OCI-LY7 (cell line): ENCODE results near the gene DPT. TPM values are rescaled to one million over a fixed set of nuclear protein-coding genes. Genes with fewer than 3 reads are reported as not detected.

Source experiments
- BruUV-seq: library from RNA; stranded (reverse); fragments of 400-500 nt; replicated peaks from 2 replicates; lab custom pipeline; 2021; lab: Mats Ljungman, UMichigan
- CTCF ChIA-PET: fragments of 300-600 bp; sonication (Branson Sonifier 250); formaldehyde crosslinking; loops from one replicate; lab custom pipeline; 2022; ENCODE audit warnings: antibody characterized with exemption; ENCODE audit not compliant: unreplicated experiment; lab: Charles Lee
- POLR2A ChIA-PET: fragments of 300-600 bp; sonication (Branson Sonifier 250); formaldehyde crosslinking; loops from one replicate; lab custom pipeline; 2022; ENCODE audit warnings: antibody characterized with exemption; lab: Charles Lee
- DNase-seq: peaks from one replicate; pipeline ENCODE4 v3.0.0-alpha.2; 2015; ENCODE audit warnings: low spot score
- H2AFZ ChIP-seq: fragments of 200-600 bp; sonication (generic), shearing (Covaris generic); 2 replicates; pipeline ENCODE4 v1.6.1; 2014; ENCODE audit warnings: mild to moderate bottlenecking, antibody characterized with exemption, low read length, moderate library complexity
- H3K27ac ChIP-seq: fragments of 200-600 bp; sonication (generic); 2 replicates; pipeline ENCODE4 v1.5.1; 2014; ENCODE audit warnings: mixed run types, low read depth, mild to moderate bottlenecking, moderate library complexity, low read length, inconsistent platforms; ENCODE audit not compliant: poor library complexity, severe bottlenecking
- H3K36me3 ChIP-seq: fragments of 200-600 bp; sonication (generic); 2 replicates; pipeline ENCODE4 v1.6.1; 2014; ENCODE audit warnings: mild to moderate bottlenecking, antibody characterized with exemption, low read length, moderate library complexity, mixed read lengths; ENCODE audit not compliant: insufficient read depth
- H3K4me1 ChIP-seq: fragments of 200-600 bp; sonication (generic); 2 replicates; pipeline ENCODE4 v1.5.1; 2014; ENCODE audit warnings: mild to moderate bottlenecking, low read length; ENCODE audit not compliant: insufficient read depth, poor library complexity, severe bottlenecking
- H3K4me2 ChIP-seq: fragments of 200-600 bp; sonication (generic); 2 replicates; pipeline ENCODE4 v1.6.1; 2014; ENCODE audit warnings: mild to moderate bottlenecking, low read length
- H3K4me3 ChIP-seq: fragments of 200-600 bp; sonication (generic); 2 replicates; pipeline ENCODE4 v1.5.1; 2014; ENCODE audit warnings: mild to moderate bottlenecking, low read depth, low read length; ENCODE audit not compliant: poor library complexity, severe bottlenecking
- H3K79me2 ChIP-seq: fragments of 200-600 bp; sonication (generic); 2 replicates; pipeline ENCODE4 v1.6.1; 2016; ENCODE audit warnings: low read depth, mild to moderate bottlenecking, low read length, moderate library complexity, mixed read lengths; ENCODE audit not compliant: insufficient read depth
- H3K9me2 ChIP-seq: fragments of 200-600 bp; sonication (generic); 2 replicates; pipeline ENCODE4 v1.6.1; 2016; ENCODE audit warnings: mild to moderate bottlenecking, low read length, mixed read lengths; ENCODE audit not compliant: insufficient read depth
- H3K9me3 ChIP-seq: fragments of 200-600 bp; sonication (generic); 2 replicates; pipeline ENCODE4 v1.6.1; 2014; ENCODE audit warnings: mild to moderate bottlenecking, mixed run types, low read length, mixed read lengths
- H4K20me1 ChIP-seq: fragments of 200-600 bp; sonication (generic); 2 replicates; pipeline ENCODE4 v1.6.1; 2014; ENCODE audit warnings: mild to moderate bottlenecking, antibody characterized with exemption, low read length, moderate library complexity, mixed read lengths; ENCODE audit not compliant: insufficient read depth
- EZH2phosphoT487 ChIP-seq: fragments of 200-600 bp; sonication (generic); IDR thresholded peaks from 2 replicates; pipeline ENCODE4 v1.6.1; 2018; ENCODE audit warnings: low read depth, borderline replicate concordance, mild to moderate bottlenecking, mixed run types, antibody characterized with exemption, low read length, moderate library complexity, mixed read lengths
- intact Hi-C: fragments of 100-400 bp; cut with micrococcal nuclease; formaldehyde crosslinking; loops from one replicate; pipeline ENCODE4 v1.10.0; 2022; ENCODE audit not compliant: unreplicated experiment
- total RNA-seq, 2 experiments: library from RNA; depleted of rRNA in 1 of 2; stranded (reverse); fragments of >200 nt in 1 of 2; shearing (Covaris generic) in 1 of 2; gene quantifications; 2 replicates each; pipeline ENCODE4 v1.2.3, GENCODE V29; 2014 to 2022
- TF ChIP-seq, protein P1 (sequence below): fragments of 200-600 bp; sonication (generic); conservative IDR thresholded peaks from 2 replicates; pipeline ENCODE4 v1.5.1; 2014; ENCODE audit warnings: mild to moderate bottlenecking, antibody characterized with exemption, low read length, moderate library complexity, mixed read lengths

The DPT gene
- total RNA-seq, 2 experiments from 2014 or later, result not detected

GRCh38 chr1:168665975-168666374 lies 63.0 kb downstream of the DPT start:
- DNase-seq, result no peak
- CTCF ChIA-PET, result no interaction called here
- BruUV-seq, result no TSS peak
- no peaks in the 10 kb centered on the region for H3K36me3 ChIP-seq
- no peak overlapping the region for H3K4me3 ChIP-seq
- no peaks in the 10 kb centered on the region for H3K9me2 ChIP-seq
- no peaks in the 10 kb centered on the region for H3K4me1 ChIP-seq
- no peaks in the 10 kb centered on the region for H3K9me3 ChIP-seq
- H3K79me2 ChIP-seq, result no peaks in the 10 kb centered on the region
- intact Hi-C loops, result no loop called here
- POLR2A ChIA-PET, result no interaction called here
- H3K4me2 ChIP-seq, result no peak overlapping the region
- H2AFZ ChIP-seq, result no peak overlapping the region
- TF ChIP-seq, protein P1, sequence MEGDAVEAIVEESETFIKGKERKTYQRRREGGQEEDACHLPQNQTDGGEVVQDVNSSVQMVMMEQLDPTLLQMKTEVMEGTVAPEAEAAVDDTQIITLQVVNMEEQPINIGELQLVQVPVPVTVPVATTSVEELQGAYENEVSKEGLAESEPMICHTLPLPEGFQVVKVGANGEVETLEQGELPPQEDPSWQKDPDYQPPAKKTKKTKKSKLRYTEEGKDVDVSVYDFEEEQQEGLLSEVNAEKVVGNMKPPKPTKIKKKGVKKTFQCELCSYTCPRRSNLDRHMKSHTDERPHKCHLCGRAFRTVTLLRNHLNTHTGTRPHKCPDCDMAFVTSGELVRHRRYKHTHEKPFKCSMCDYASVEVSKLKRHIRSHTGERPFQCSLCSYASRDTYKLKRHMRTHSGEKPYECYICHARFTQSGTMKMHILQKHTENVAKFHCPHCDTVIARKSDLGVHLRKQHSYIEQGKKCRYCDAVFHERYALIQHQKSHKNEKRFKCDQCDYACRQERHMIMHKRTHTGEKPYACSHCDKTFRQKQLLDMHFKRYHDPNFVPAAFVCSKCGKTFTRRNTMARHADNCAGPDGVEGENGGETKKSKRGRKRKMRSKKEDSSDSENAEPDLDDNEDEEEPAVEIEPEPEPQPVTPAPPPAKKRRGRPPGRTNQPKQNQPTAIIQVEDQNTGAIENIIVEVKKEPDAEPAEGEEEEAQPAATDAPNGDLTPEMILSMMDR, result no peak
- TF ChIP-seq EZH2phosphoT487, result no peak
- H4K20me1 ChIP-seq, result no peaks in the 10 kb centered on the region
- no peak overlapping the region for H3K27ac ChIP-seq

DNA sequence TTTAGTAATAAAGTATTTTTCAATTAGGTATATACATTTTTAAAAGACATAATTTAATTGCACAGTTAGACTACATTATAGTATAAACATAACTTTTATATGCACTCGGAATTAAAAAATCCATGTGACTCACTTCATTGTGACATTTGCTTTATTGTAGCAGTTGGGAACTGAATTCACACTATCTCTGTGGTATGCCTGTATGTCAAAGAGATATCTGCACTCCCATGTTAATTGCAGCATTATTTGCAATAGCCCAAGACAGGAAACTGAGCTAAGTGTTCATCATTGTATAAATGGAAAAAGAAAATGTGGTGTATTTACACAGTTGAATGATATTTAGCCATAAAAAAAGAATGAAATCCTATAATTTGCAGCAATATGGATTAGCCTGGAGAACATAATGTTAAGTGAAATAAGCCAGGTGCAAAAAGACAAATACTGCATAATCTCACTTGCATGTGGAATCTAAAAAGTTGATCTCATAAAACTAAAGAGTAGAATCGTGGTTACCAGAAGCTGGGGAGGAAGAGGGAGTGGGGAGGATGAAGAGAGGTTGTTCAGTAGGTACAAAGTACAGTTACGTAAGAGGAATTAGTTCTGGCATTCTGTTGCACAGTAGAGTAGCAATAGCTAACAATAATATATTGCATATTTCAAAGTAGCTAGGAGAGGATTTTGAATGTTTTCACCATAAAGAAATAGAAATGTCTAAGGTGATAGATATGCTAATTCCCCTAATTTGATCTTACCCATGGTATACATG lies 64.8 kb downstream of the DPT start:
- no TSS peak for BruUV-seq
- intact Hi-C loops, result no loop called here

More for the DNA sequence above, 64.8 kb downstream of the DPT start:
- POLR2A ChIA-PET, result no interaction called here
- H3K9me3 ChIP-seq, result no peaks in the 10 kb centered on the region
- no peak overlapping the region for H3K27ac ChIP-seq
- CTCF ChIA-PET, result no interaction called here
- no peaks in the 10 kb centered on the region for H3K79me2 ChIP-seq
- no peak overlapping the region for H2AFZ ChIP-seq
- H3K9me2 ChIP-seq, result no peaks in the 10 kb centered on the region
- no peak overlapping the region for H3K4me3 ChIP-seq
- H4K20me1 ChIP-seq, result no peaks in the 10 kb centered on the region
- no peak overlapping the region for H3K4me2 ChIP-seq
- TF ChIP-seq EZH2phosphoT487, result no peak
- TF ChIP-seq, protein P1, result no peak
- H3K36me3 ChIP-seq, result no peaks in the 10 kb centered on the region
- no peaks in the 10 kb centered on the region for H3K4me1 ChIP-seq
- DNase-seq, result no peak
